Spleen (tissue), 13 donors: ENCODE data around the gene ZC4H2. TPM values are rescaled to one million over a fixed set of nuclear protein-coding genes. Genes with fewer than 3 reads are reported as not detected.
A peak's percentile ranks its signal among the peaks of the same experiment; 100 is the strongest.
"Not testable (repeated sequence)": the region's sequence is repeated elsewhere in the genome, so short reads cannot be mapped to it uniquely, and the experiment has no call there.

Source experiments
- DNase-seq: peaks from one replicate; pipeline ENCODE4 v3.0.0-alpha.2; 2020
- H3K27ac ChIP-seq, 8 donors: fragments of 200-600 bp; sonication (generic) in 7 of 8; 1 replicate in 4 of 8; 2 replicates in 4 of 8; pipeline versions ENCODE4 v1.5.0 to v1.8.0; 2016 to 2021; ENCODE audit warnings: inconsistent platforms in 4 of 8, mild to moderate bottlenecking in 4 of 8, moderate library complexity in 1 of 8
- H3K27me3 ChIP-seq, 7 donors: fragments of 200-600 bp; sonication (generic) in 6 of 7; replicated peaks in 1 of 7; 1 replicate in 4 of 7; 2 replicates in 3 of 7; pipeline versions ENCODE4 v1.5.0 to v1.8.0; 2016 to 2021; ENCODE audit warnings: inconsistent platforms in 3 of 7, mild to moderate bottlenecking in 1 of 7
- H3K36me3 ChIP-seq, 6 donors: fragments of 200-600 bp; sonication (generic) in 5 of 6; 1 replicate in 4 of 6; 2 replicates in 2 of 6; pipeline versions ENCODE4 v1.5.0 to v1.8.0; 2016 to 2021; ENCODE audit warnings: inconsistent platforms in 2 of 6
- H3K4me1 ChIP-seq, 6 donors: fragments of 200-600 bp; sonication (generic) in 5 of 6; 1 replicate in 3 of 6; 2 replicates in 3 of 6; pipeline versions ENCODE4 v1.5.0 to v1.8.0; 2016 to 2021; ENCODE audit warnings: inconsistent platforms in 3 of 6
- H3K4me3 ChIP-seq, 8 donors: fragments of 200-600 bp; sonication (generic) in 7 of 8; 1 replicate in 4 of 8; 2 replicates in 4 of 8; pipeline versions ENCODE4 v1.5.0 to v1.8.0; 2016 to 2021; ENCODE audit warnings: inconsistent platforms in 4 of 8, mild to moderate bottlenecking in 4 of 8, moderate library complexity in 2 of 8
- H3K9me3 ChIP-seq, 8 donors: fragments of 200-600 bp; sonication (generic) in 7 of 8; 1 replicate in 4 of 8; 2 replicates in 4 of 8; pipeline versions ENCODE4 v1.5.0 to v1.8.0; 2016 to 2021; ENCODE audit warnings: inconsistent platforms in 4 of 8
- POLR2A ChIP-seq, 3 donors: fragments of 450-650 bp; IDR thresholded peaks; one replicate each; pipeline ENCODE4 v1.5.1; 2017; ENCODE audit warnings: antibody characterized with exemption in 3 of 3, mild to moderate bottlenecking in 1 of 3
- POLR2AphosphoS5 ChIP-seq, 3 donors: sonication (generic); formaldehyde crosslinking; IDR thresholded peaks; one replicate each; pipeline ENCODE4 v1.5.1; 2017; ENCODE audit warnings: antibody characterized with exemption in 3 of 3
- WGBS, 5 donors: extraction: QIAGEN DNeasy Blood & Tissue Kit in 3 of 5; methylation state at CpG; one replicate each; pipeline versions ENCODE4 v1.1.5 to v1.1.7; 2013 to 2018; 5-methylcytosine and 5-hydroxymethylcytosine counted together
- intact Hi-C: fragments of 100-400 bp; cut with DNase I; formaldehyde crosslinking; loops from one replicate; pipeline ENCODE4 v1.15.0; 2023; ENCODE audit warnings: low total_unique reads
- long read RNA-seq, 2 donors: transcript quantifications; one replicate each; lab custom pipeline, GENCODE V29; 2026
- polyA plus RNA-seq, 3 donors: library from polyadenylated mRNA; stranded (reverse); fragments of 200-250 nt; gene quantifications; one replicate each; pipeline ENCODE4 v1.2.1, GENCODE V29; 2013
- total RNA-seq, 7 donors: library from RNA; depleted of rRNA in 3 of 7; stranded (reverse); fragments of >200 nt in 3 of 7; fragmentation: NEBNext Ultra II Directional in 4 of 7; extraction: Animal tissue kit (Norgen Biotek cat#: 25700) in 4 of 7; gene quantifications; one replicate each; pipeline versions ENCODE4 v1.1.0 to v1.2.1, GENCODE V29; 2016 to 2021
- TF ChIP-seq, protein P1 (sequence below), 11 experiments: fragments of 200-600 bp in 7 of 11; fragments of 450-650 bp in 4 of 11; sonication (generic) in 4 of 11; IDR thresholded peaks in 8 of 11; conservative IDR thresholded peaks in 3 of 11; 1 replicate in 7 of 11; 2 replicates in 4 of 11; pipeline versions ENCODE4 v1.4.0 to v1.8.0; 2016 to 2021; ENCODE audit warnings: antibody characterized with exemption in 11 of 11, inconsistent platforms in 4 of 11, mild to moderate bottlenecking in 1 of 11
- donor health status: healthy with polysubstance abuse.
- donor health status: DM: no; HTN: no; CAD: no; lungs with moderate emphysema.
- donor health status: DM: no; HTN: no; CAD: no.
- donor health status: Bipolar disorder and iron deficiency.
- donor health status: healthy.
- donor health status: DM: no; HTN: no; CAD: no.
- donor health status: DM: yes; HTN: yes; CAD: no.

Gene ZC4H2, protein sequence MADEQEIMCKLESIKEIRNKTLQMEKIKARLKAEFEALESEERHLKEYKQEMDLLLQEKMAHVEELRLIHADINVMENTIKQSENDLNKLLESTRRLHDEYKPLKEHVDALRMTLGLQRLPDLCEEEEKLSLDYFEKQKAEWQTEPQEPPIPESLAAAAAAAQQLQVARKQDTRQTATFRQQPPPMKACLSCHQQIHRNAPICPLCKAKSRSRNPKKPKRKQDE
- total RNA-seq: 10 to 100 TPM in 2 of 7 donors, 1 to 10 TPM in 5; 6.8 to 16.9 (median 8.5) TPM
- 1 to 10 TPM; 4.2 to 4.8 (median 4.2) TPM for polyA plus RNA-seq
- long read RNA-seq, donor 1: 0 reads
- long read RNA-seq, donor 2, partial matches to known transcripts: 0 of 4 reads
- long read RNA-seq, donor 2, other reads (novel, unspliced or antisense): 0 of 4 reads

DNA sequence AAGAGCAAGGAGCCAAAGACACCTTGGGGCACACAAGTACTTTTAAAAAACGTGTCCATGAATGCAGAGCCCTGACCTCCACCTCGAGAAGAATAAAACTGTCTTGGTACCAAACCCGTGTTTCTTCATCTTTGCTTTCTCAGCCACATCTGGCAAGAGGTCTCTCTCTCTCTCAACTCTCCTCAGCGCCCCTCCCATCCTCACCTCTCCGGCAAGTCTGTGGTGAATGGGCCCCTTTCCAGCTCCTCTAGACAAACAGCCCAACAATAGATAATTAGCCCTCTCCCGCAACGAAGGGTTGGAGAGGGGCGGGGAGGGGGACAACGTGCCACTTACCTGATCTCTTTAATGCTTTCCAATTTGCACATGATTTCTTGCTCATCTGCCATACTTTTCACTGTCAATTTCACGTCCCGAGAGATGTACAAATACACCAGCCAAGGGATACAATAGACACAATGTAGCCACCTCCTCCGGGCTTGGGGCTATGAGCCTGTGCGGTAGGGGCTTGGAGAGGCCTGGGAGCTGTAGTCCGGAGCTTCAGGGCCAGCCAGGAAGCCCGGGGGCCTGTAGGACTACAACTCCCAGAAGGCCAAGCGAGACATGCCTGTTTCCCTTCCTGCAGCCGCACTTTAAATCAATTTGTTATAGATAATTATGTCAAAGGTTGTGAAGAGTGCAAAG, at the start of gene ZC4H2:
ZC4H2 (minus strand) TSS at position 462 of the 684 bp plus-strand sequence; CDS start at position 389, 73 bp downstream.
- peak within 1 kb of the TSS; percentile 27 to 78 (median 54) for H3K4me3 ChIP-seq
- H3K9me3 ChIP-seq: no peaks in the 10 kb centered on the region
- DNase-seq: peak; percentile 90
- intact Hi-C loops: no loop called here
- no peaks in the 10 kb centered on the region for H3K27me3 ChIP-seq
- peak within 1 kb of the TSS in 7 of 8 donors; percentile 7 to 66 (median 51) for H3K27ac ChIP-seq
- peaks cover 0 to 8% (median 2%) of the 10 kb centered on the region in 6 donors for H3K4me1 ChIP-seq
- H3K36me3 ChIP-seq: no peaks in the 10 kb centered on the region
- 1 to 22% (median 2%) methylated on average over 12 to 17 of the region's 17 CpGs for WGBS, 5 donors
- TF ChIP-seq POLR2AphosphoS5 (IDR thresholded peaks at IDR 0.05): peak; percentile 47 to 72 (median 70)
- TF ChIP-seq, protein P1, sequence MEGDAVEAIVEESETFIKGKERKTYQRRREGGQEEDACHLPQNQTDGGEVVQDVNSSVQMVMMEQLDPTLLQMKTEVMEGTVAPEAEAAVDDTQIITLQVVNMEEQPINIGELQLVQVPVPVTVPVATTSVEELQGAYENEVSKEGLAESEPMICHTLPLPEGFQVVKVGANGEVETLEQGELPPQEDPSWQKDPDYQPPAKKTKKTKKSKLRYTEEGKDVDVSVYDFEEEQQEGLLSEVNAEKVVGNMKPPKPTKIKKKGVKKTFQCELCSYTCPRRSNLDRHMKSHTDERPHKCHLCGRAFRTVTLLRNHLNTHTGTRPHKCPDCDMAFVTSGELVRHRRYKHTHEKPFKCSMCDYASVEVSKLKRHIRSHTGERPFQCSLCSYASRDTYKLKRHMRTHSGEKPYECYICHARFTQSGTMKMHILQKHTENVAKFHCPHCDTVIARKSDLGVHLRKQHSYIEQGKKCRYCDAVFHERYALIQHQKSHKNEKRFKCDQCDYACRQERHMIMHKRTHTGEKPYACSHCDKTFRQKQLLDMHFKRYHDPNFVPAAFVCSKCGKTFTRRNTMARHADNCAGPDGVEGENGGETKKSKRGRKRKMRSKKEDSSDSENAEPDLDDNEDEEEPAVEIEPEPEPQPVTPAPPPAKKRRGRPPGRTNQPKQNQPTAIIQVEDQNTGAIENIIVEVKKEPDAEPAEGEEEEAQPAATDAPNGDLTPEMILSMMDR (IDR thresholded peaks at IDR 0.05 in 8 of 11, conservative IDR thresholded peaks at IDR 0.05 in 3 of 11): no peak

DNA sequence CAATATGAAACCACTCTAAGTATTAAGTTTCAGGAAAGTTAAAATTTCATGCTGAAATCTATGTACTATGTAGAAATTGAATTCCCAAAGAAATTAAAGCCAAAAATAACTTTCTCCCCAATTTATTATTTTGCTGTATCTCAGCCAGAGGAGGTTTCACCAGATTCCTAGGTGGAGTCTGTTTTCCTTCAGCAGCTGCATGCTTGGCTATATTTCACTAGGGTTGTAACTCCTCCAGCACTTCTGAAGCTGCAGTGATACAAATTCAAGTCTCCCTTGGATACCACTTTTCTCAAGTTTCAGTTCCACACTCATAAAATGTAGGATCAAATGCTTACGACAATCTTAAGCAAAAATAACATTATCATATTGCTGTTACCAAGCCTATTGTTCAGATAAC, 41.2 kb upstream of the ZC4H2 start:
- Histone ChIP-seq H3K36me3 (no peaks in the 10 kb centered on the region), H3K27ac (no peak overlapping the region), H3K9me3 (peaks cover 0 to 4% (median 0%) of the 10 kb centered on the region in 8 donors), H3K27me3 (no peaks in the 10 kb centered on the region), H3K4me1 (no peaks in the 10 kb centered on the region), H3K4me3 (no peak overlapping the region)
- WGBS, 5 donors: 68 to 100% (median 82%) methylated on average over 1 of the region's 1 CpG
- TF ChIP-seq POLR2A (IDR thresholded peaks at IDR 0.05) (no peak), POLR2AphosphoS5 (IDR thresholded peaks at IDR 0.05) (no peak)
- DNase-seq: no peak
- intact Hi-C loops: no loop called here

DNA sequence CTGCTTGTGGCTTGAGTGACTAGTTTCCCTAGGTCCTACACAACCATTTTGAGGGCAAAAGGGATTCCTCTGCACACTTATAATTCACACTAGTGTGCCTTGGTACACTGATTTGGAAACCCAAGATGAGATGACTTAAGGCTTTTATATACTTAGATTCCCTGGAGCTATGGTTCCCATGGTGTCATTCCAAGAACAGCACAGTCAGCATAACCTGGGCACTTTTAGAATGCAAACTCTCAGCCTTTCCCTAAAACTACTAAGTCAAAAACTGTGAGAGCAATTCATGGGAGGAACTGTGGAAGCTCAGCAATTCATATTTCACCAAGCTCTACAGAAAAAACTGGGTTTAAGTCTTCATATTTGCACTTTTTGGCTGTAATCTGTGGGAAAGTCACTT, 38.0 kb upstream of the ZC4H2 start:
- intact Hi-C loops: no loop called here

DNA sequence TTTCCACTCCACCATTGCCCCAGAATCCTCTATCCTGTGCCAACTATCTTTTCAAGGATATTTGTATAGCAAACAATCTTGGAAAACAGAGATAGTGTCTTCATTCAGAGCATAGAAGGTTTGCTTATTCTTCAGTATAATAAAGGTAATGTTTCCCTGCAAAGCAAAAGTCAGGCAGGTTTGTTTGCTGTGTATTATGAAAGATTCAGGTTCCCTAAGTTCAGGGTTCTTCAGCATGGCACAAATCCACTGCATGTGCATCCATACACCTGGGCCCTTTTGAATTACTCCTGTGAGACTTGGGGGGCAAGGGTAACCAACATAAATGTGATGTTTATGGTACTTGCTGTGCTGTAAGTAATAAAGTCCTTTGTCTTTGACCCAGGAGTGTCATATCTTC, 33.2 kb upstream of the ZC4H2 start:
- Histone ChIP-seq H3K27me3 (no peaks in the 10 kb centered on the region), H3K27ac (no peak overlapping the region), H3K9me3 (peaks cover 0 to 14% (median 0%) of the 10 kb centered on the region in 8 donors), H3K36me3 (no peaks in the 10 kb centered on the region), H3K4me1 (no peaks in the 10 kb centered on the region), H3K4me3 (no peak overlapping the region)
- TF ChIP-seq POLR2AphosphoS5 (IDR thresholded peaks at IDR 0.05) (no peak), POLR2A (IDR thresholded peaks at IDR 0.05) (no peak)
- TF ChIP-seq, protein P1 (IDR thresholded peaks at IDR 0.05 in 8 of 11, conservative IDR thresholded peaks at IDR 0.05 in 3 of 11): no peak
- intact Hi-C loops: no loop called here
- DNase-seq: no peak

More for the DNA sequence above, 38.0 kb upstream of the ZC4H2 start:
- TF ChIP-seq, protein P1 (IDR thresholded peaks at IDR 0.05 in 8 of 11, conservative IDR thresholded peaks at IDR 0.05 in 3 of 11): no peak
- no peak for TF ChIP-seq POLR2A (IDR thresholded peaks at IDR 0.05)
- TF ChIP-seq POLR2AphosphoS5 (IDR thresholded peaks at IDR 0.05): no peak
- H3K27me3 ChIP-seq: no peaks in the 10 kb centered on the region
- H3K27ac ChIP-seq: no peak overlapping the region
- H3K4me3 ChIP-seq: no peak overlapping the region
- no peaks in the 10 kb centered on the region for H3K9me3 ChIP-seq
- no peaks in the 10 kb centered on the region for H3K36me3 ChIP-seq
- H3K4me1 ChIP-seq: no peaks in the 10 kb centered on the region
- DNase-seq: no peak

DNA sequence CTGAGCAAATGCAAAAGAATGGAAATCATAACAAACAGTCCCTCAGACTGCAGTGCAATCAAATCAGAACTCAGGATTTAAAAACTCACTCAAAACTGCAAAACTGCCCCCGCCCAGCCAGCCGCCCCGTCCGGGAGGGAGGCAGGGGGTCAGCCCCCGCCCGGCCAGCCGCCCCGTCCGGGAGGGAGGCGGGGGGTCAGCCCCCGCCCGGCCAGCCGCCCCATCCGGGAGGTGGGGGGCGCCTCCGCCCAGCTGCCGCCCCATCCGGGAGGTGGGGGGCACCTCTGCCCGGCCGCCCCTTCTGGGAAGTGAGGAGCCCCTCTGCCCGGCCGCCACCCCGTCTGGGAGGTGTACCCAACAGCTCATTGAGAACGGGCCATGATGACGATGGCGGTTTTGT, 26.0 kb upstream of the ZC4H2 start:
- not testable (repeated sequence) for DNase-seq
- WGBS, 5 donors: 88 to 94% (median 93%) methylated on average over 4 to 23 of the region's 26 CpGs

More for the DNA sequence above, 26.0 kb upstream of the ZC4H2 start:
- H3K27ac ChIP-seq, H3K27me3 ChIP-seq, H3K36me3 ChIP-seq, H3K4me3 ChIP-seq, H3K4me1 ChIP-seq, intact Hi-C loops: not testable (repeated sequence)
- H3K9me3 ChIP-seq: peaks cover 0 to 41% (median 6%) of the 10 kb centered on the region in 8 donors
